Prostate gland (tissue), 2 donors: ENCODE results near the gene ARFIP1. TPM values are rescaled to one million over a fixed set of nuclear protein-coding genes. Genes with fewer than 3 reads are reported as not detected.
"Not testable (repeated sequence)": the region's sequence is repeated elsewhere in the genome, so short reads cannot be mapped to it uniquely, and the experiment has no call there.

ENCODE experiments used
- DNase-seq: peaks from one replicate; pipeline ENCODE4 v3.0.0-alpha.2; 2019; ENCODE audit warnings: low spot score
- H3K27ac ChIP-seq, 2 donors: fragments of 200-600 bp; sonication (generic); 2 replicates each; pipeline ENCODE4 v1.5.1; 2017 to 2019
- H3K27me3 ChIP-seq: fragments of 200-600 bp; sonication (generic); replicated peaks from 2 replicates; pipeline ENCODE4 v1.5.1; 2019; ENCODE audit not compliant: insufficient read depth
- H3K36me3 ChIP-seq, 2 donors: fragments of 200-600 bp; sonication (generic); 1 replicate in 1 of 2; 2 replicates in 1 of 2; pipeline versions ENCODE4 v1.5.1 to v1.8.1; 2017 to 2019
- H3K4me1 ChIP-seq: fragments of 200-600 bp; sonication (generic); replicated peaks from 2 replicates; pipeline ENCODE4 v1.5.1; 2019
- H3K4me3 ChIP-seq, 2 donors: fragments of 200-600 bp; sonication (generic); 2 replicates each; pipeline ENCODE4 v1.5.1; 2017 to 2019
- H3K9me3 ChIP-seq: fragments of 200-600 bp; sonication (generic); 2 replicates; pipeline ENCODE4 v1.5.1; 2017
- POLR2A ChIP-seq: fragments of 450-650 bp; IDR thresholded peaks from one replicate; pipeline ENCODE4 v1.6.1; 2016; ENCODE audit warnings: antibody characterized with exemption, mild to moderate bottlenecking
- POLR2AphosphoS5 ChIP-seq: sonication (generic); formaldehyde crosslinking; IDR thresholded peaks from one replicate; pipeline ENCODE4 v1.6.1; 2017; ENCODE audit warnings: antibody characterized with exemption
- WGBS: methylation state at CpG from one replicate; pipeline ENCODE4 v1.1.5; 2018; 5-methylcytosine and 5-hydroxymethylcytosine counted together
- intact Hi-C: fragments of 100-400 bp; cut with DNase I; formaldehyde crosslinking; loops from one replicate; pipeline ENCODE4 v1.14.2; 2022
- total RNA-seq, 2 donors: library from RNA; depleted of rRNA; stranded (reverse); fragments of >200 nt; gene quantifications; one replicate each; pipeline ENCODE4 v1.1.0, GENCODE V29; 2016
- TF ChIP-seq, protein P1 (sequence below), 4 experiments: fragments of 200-600 bp in 2 of 4; fragments of 450-650 bp in 2 of 4; sonication (generic) in 2 of 4; IDR thresholded peaks; 1 replicate in 3 of 4; 2 replicates in 1 of 4; pipeline ENCODE4 v1.5.1; 2016 to 2019; ENCODE audit warnings: antibody characterized with exemption in 4 of 4, mild to moderate bottlenecking in 2 of 4, moderate library complexity in 2 of 4

ARFIP1 gene
- total RNA-seq, 2 donors from 2014 or later = 34.7 to 38.9 TPM

DNA sequence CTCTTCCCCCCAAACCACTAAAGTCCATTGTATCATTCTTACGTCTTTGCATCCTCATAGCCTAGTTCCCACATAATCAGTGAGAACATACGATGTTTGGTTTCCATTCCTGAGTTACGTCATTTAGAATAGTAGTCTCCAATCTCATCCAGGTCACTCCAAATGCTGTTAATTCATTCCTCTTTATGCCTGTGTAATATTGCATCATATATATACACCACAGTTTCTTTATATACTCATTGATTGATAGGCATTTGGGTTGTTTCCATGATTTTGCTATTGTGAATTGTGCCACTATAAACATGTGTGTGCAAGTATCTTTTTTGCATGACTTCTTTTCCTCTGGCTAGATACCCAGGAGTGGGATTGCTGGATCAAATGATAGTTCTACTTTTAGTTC is 57.2 kb downstream of the ARFIP1 start:
- no peak overlapping the region for H3K27ac ChIP-seq
- no peak for DNase-seq
- no peaks in the 10 kb centered on the region for H3K27me3 ChIP-seq
- H3K36me3 ChIP-seq = no peaks in the 10 kb centered on the region
- WGBS = 88% methylated on average over 3 of the region's 3 CpGs
- H3K4me1 ChIP-seq = no peaks in the 10 kb centered on the region
- intact Hi-C loops = no loop called here
- no peaks in the 10 kb centered on the region for H3K9me3 ChIP-seq
- no peak overlapping the region for H3K4me3 ChIP-seq
- TF ChIP-seq POLR2AphosphoS5 (no peak), POLR2A (no peak)
- TF ChIP-seq, protein P1, sequence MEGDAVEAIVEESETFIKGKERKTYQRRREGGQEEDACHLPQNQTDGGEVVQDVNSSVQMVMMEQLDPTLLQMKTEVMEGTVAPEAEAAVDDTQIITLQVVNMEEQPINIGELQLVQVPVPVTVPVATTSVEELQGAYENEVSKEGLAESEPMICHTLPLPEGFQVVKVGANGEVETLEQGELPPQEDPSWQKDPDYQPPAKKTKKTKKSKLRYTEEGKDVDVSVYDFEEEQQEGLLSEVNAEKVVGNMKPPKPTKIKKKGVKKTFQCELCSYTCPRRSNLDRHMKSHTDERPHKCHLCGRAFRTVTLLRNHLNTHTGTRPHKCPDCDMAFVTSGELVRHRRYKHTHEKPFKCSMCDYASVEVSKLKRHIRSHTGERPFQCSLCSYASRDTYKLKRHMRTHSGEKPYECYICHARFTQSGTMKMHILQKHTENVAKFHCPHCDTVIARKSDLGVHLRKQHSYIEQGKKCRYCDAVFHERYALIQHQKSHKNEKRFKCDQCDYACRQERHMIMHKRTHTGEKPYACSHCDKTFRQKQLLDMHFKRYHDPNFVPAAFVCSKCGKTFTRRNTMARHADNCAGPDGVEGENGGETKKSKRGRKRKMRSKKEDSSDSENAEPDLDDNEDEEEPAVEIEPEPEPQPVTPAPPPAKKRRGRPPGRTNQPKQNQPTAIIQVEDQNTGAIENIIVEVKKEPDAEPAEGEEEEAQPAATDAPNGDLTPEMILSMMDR (IDR thresholded peaks at IDR 0.05) = no peak

DNA sequence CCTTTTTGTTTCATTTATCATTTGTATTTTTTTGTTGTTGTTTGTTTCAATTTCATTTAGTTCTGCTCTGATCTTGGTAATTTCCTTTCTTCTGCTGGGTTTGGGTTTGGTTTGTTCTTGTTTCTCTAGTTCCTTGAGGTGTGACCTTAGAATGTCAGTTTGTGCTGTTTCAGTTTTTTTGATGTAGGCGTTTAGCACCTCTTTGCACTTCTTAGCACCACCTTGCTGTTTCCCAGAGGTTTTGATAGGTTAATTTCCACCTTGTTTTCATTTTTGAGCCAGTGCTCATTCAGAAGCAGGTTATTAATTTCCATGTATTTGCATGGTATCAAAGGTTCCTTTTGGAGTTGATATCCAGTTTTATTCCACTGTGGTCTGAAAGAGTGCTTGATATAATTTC is 60.0 kb downstream of the ARFIP1 start:
- H3K4me1 ChIP-seq, H3K27me3 ChIP-seq, H3K36me3 ChIP-seq, H3K27ac ChIP-seq, DNase-seq, H3K9me3 ChIP-seq, H3K4me3 ChIP-seq: not testable (repeated sequence)
- intact Hi-C loops = loop anchor here (5.0 to 10.0 kb wide), 2 partner anchors 248 to 285 kb away; no protein-coding TSS in a partner anchor
- WGBS = 85% methylated on average over 1 of the region's 1 CpG

DNA sequence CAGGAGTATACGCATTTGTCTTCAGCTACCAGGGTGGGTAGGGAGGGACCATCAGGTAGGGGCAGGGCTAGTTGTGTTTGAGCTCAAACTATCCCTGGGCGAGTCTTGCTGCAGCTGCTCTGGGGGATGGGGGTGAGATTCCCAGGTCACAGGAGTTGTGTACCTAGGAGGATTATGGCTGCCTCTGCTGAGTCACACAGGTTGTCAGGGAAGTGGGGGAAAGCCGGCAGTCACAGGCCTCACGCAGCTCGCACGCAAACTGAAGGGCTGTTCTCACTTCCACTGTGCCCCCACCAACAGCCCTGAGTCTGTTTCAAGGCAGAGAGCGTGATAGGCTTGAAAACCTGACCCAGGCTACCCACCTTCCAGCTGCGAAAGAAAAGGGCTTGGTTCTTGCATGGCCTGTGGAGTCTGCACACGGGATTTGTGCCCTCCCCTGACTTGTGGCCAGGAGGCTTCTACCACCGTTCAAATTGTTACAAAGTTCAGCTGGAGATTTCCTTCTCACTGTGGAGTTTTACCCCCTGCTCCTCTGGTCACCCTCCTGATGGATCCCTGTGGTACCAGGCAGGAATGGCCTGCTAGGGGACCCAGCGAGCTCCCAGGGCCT is 63.8 kb downstream of the ARFIP1 start:
- Histone ChIP-seq H3K4me1 (no peaks in the 10 kb centered on the region), H3K36me3 (no peaks in the 10 kb centered on the region), H3K9me3 (no peaks in the 10 kb centered on the region), H3K4me3 (no peak overlapping the region), H3K27me3 (no peaks in the 10 kb centered on the region), H3K27ac (no peak overlapping the region)
- 86% methylated on average over 11 of the region's 11 CpGs for WGBS
- DNase-seq = no peak
- intact Hi-C loops = loop anchor here (5.0 to 10.0 kb wide), 2 partner anchors 244 to 281 kb away; no protein-coding TSS in a partner anchor
- TF ChIP-seq POLR2A (no peak), POLR2AphosphoS5 (no peak)
- TF ChIP-seq, protein P1 (IDR thresholded peaks at IDR 0.05) = no peak

DNA sequence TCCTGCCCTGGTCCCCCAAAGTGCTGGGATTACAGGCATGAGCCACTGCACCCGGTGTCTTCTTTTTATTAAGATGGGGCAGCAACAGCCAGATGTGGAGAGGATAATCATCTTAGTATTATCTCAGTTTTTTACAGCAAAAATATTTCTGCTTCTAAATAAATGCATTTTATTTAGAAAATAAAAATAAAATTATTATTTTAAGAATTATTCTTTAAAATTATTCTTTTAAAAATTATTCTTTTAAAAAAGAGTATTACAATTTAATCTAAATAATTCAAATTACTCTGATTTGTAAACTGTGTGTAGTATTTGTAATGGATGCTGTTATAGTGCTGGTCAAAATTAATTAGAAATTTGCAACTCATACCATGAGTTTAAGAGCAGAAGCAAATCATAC is 67.6 kb downstream of the ARFIP1 start:
- H3K4me3 ChIP-seq = no peak overlapping the region
- no peak for TF ChIP-seq POLR2AphosphoS5
- H3K27ac ChIP-seq = no peak overlapping the region
- H3K36me3 ChIP-seq = no peaks in the 10 kb centered on the region
- no peaks in the 10 kb centered on the region for H3K9me3 ChIP-seq
- H3K27me3 ChIP-seq = no peaks in the 10 kb centered on the region
- intact Hi-C loops = loop anchor here (10.0 kb wide), 1 partner anchor 277 kb away; no protein-coding TSS in a partner anchor
- 97% methylated on average over 1 of the region's 1 CpG for WGBS
- no peak for DNase-seq
- H3K4me1 ChIP-seq = no peaks in the 10 kb centered on the region

DNA sequence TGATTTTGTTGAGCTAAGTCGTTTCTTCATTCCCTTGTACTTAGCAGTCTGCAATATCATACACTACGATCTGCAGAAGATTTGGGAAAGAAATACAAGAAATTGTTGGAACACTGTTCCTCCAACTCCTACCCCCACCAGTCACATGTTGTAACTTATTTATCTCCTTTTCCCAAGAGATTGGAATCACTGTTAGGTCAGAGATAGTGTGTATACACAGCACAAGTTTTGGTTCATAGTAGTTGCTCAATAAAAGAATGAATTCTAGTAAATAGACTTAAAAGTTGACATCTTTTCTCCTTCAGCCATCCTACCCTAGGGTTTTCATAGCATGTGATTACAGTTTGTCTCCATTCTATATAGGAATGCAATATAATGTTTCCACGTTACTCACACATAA is 68.8 kb downstream of the ARFIP1 start:
- 90% methylated on average over 3 of the region's 3 CpGs for WGBS
- intact Hi-C loops = loop anchor here (10.0 kb wide), 1 partner anchor 276 kb away; no protein-coding TSS in a partner anchor

More for the DNA sequence above, 68.8 kb downstream of the ARFIP1 start:
- Histone ChIP-seq H3K4me1 (no peaks in the 10 kb centered on the region), H3K36me3 (no peaks in the 10 kb centered on the region), H3K27ac (no peak overlapping the region), H3K27me3 (no peaks in the 10 kb centered on the region), H3K4me3 (no peak overlapping the region), H3K9me3 (no peaks in the 10 kb centered on the region)
- no peak for DNase-seq
- TF ChIP-seq POLR2AphosphoS5 = no peak
- TF ChIP-seq POLR2A = no peak
- TF ChIP-seq, protein P1 (IDR thresholded peaks at IDR 0.05) = no peak
